ENCODE measurements around the gene SNHG17.

- no peak for TF ChIP-seq CTCF (IDR thresholded peaks at IDR 0.05 in 8 of 11, conservative IDR thresholded peaks at IDR 0.05 in 3 of 11)
- TF ChIP-seq POLR2AphosphoS5 (IDR thresholded peaks at IDR 0.05) = no peak
- TF ChIP-seq POLR2A (IDR thresholded peaks at IDR 0.05) = no peak
Measured at GRCh38 chr20:38412877-38413577, 22.1 kb downstream of the SNHG17 start.
